NCI-H187 (cell line): Measurements from ENCODE around the gene HNRNPLL.
"Not testable (repeated sequence)": the region's sequence is repeated elsewhere in the genome, so short reads cannot be mapped to it uniquely, and the experiment has no call there.

Experiments used
- DNase-seq, 2 experiments: peaks; one replicate each; lab custom pipeline; 2025; lab: John Stamatoyannopoulos, UW

HNRNPLL gene

DNA sequence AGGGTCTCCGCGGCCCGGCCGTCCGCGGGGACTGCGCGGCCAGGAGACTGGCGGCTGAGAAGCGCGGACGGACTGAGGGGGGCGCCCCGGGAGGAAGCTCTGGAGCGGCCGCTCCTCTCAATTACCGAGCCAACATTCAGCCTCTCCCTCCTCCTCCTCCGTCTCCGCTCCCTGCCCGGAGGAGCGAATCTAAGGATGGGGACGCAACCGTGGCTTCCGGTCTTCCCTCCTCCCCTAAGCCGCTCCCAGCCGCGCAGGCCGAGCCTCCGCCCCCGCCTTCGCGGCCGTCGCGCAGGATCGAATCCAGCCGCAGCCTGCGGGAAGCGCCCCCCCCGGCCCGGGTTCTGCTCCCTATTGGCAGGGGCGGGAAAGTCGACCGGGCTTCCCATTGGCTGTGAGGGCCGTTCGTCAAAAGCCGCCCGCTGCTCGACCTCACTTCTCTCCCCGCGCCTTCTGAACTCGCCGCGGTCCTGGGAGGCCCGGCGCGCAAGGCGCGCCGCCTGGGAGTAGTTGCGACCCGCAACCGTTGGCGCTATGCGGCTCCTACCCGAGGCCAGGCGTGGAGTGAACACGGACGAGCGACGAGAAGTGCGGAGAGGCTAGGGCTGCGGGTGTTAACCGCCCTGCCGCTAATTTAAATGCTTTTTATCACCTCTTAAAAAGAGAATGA lies at the start of gene HNRNPLL:
TSS of gene HNRNPLL (minus strand) at position 197 of the 670 bp plus-strand sequence. CDS start 302 bp downstream, outside the sequence.
- DNase-seq, result peak; percentile 97 to 98

DNA sequence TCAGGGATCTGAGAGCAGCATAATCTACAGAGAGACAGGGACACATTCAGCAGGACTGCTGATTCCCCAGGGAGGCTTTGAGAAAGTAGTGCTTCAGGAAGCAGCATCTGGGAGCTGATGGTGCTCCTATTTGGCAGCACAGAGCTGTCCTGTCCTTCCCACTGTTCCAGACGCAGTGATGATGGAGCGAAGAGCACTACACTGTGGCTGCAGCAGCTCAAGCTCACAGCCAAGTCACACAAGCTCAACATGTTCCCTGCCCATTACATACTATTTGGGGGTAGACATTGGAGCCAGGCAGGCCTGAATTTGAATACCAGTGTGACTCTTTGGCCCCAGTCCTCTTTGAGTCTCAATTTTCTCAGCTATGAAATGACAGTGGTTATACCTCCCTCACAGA lies 48.0 kb upstream of the HNRNPLL start:
- no peak for DNase-seq

DNA sequence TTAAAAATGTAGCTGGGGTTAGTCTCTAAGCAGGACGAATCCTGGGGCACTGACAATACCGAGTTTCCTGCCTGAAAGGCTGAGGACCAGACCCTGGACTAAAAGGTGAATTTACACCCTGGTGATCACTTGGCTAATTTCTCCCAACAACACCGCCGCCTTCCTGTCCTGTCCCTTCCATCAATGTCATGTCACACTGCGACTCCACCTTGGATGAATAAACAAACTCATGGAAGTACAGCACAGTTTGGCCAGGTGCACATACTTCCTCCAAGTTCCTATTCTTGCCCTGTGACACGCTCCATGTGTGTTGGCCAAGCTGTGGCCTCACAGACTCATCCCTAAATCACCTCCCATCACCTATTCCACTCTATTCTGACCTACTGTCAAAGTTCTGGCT lies 47.3 kb upstream of the HNRNPLL start:
- DNase-seq, result no peak

DNA sequence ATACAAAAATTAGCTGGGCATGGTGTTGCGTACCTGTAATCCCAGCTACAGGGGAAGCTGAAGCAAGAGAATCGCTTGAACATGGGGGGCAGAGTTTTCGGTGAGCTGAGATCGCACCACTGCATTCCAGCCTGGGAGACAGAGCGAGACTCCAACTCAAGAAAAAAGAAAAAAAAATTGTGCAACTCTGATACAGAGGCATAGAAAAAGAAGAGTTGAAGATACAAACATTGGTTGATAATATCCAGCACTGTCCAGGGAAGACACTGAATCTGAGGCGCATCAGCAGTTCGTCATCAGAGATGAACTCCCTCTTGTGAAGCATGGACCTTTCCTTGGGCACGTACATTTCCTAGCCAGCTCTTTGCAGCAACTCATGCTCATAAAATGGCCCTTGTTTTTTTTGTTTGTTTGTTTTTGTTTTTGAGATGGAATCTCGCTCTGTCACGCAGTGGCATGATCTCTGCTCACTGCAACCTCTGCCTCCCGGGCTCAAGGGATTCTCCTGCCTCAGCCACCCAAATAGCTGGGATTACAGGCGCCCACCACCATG lies 46.5 kb upstream of the HNRNPLL start:
- no peak for DNase-seq

DNA sequence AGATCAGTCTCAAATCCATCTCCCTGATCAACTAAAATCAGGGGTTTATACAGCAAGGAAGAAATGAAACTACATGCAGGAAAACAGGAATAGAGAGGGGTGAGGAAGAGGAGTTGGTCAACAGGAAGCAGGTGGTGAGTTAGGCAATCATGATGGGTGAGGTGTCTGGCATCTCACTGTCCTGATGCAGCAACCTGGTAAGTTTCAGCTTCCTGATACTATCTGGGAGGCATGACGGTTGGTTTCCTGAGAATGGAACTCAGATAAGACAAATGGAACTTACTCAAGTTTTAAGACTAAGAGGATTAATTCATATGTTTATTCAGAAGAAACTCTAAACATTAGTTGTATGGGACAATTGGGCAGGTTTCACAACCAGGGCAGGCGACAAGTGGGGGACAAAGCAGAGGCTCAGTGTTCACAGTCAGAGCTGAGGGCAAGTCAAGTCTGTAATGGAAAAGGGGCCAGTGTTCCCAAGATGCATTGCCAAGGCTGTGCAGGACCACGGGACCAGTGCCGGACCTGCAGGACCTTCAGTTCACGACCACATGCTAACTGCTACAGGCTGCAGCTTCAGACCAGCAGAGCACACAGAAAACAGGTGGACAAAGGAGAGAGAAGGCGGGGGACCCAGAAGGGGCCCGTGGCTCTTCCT lies 45.5 kb upstream of the HNRNPLL start:
- no peak for DNase-seq

DNA sequence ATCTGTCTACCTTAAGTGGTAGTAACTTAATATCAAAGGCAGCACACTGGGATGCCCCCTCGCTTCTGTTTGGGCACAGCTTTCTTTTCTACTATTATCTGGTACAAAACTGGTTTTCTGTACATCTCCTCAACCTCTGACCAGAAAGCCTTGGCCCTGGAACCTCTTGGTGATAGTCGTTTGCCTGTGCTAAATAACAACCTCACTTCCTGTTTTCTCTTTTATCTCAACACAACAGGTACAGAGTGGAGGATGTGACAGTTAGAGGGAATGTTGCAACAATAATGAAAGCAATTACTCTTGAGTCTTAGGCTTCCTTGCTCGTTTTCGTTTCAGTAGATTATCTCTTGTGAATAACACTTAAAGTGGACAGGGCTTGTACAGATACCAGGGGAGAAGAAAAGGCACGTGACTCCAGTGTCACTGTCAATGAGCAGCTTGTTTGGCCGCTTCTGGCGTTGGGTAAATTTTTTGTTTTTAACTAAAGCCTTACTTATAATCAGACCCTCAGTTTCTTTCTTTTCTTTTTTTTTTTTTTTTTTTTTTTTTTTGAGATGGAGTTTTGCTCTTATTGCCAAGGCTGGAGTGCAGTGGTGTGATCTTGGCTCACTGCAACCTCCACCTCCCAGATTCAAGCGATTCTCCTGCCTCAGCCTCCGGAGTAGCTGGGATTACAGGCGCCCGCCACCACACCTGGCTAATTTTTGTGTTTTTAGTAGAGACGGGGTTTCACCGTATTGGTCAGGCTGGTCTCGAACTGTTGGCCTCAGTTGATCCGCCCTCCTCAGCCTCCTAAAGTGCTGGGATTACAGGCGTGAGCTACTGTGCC lies 41.2 kb upstream of the HNRNPLL start:
- not testable (repeated sequence) for DNase-seq

DNA sequence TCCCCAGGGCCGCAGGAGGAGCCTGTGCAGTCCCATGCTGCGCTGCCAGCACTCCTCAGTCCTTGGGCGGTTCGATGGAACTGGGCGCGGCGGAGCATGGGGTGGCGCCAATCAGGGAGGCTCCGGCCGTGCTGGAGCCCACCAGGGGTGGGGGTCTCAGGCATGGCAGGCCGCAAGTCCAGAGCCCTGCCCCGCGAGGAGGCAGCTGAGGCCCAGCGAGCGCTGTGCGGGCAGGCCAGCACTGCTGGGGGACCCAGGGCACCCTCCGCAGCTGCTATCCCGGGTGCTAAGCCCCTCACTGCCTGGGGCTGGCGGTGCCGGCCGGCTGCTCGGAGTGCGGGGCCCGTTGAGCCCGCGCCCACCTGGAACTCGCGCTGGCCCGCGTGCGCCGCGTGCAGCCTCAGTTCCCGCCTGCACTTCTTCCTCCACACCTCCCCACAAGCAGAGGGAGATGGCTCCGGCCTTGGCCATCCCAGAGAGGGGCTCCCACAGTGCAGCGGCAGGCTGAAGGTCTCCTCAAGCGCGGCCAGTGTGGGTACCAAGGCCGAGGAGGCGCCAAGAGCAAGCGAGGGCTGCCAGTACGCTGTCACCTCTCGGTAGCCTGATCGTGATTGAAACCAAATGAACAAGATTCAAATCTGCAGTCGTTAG lies 40.4 kb upstream of the HNRNPLL start:
- no peak for DNase-seq

DNA sequence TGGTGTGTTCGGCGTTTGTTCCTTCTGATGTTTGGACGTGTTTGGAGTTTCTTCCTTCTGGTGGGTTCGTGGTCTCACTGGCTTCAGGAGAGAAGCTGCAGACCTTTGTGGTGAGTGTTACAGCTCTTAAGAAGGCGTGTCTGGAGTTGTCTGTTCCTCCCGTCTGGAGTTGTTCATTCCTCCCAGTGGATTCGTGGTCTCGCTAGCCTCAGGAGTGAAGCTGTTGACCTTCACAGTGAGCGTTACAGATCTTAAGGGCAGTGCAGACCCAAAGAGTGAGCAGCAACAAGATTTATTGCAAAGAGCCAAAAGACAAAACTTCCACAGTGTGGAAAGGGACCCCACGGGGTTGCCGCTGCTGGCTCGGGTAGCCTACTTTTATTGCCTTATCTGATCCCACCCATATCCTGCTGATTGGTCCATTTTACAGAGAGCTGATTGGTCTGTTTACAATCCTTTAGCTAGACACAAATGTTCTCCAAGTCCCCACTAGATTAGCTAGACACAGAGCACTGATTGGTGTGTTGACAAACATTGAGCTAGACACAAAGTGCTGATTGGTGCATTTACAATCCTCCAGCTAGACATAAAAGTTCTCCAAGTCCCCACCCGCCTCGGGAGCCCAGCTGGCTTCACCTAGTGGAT lies 39.8 kb upstream of the HNRNPLL start:
- DNase-seq, result not testable (repeated sequence)

DNA sequence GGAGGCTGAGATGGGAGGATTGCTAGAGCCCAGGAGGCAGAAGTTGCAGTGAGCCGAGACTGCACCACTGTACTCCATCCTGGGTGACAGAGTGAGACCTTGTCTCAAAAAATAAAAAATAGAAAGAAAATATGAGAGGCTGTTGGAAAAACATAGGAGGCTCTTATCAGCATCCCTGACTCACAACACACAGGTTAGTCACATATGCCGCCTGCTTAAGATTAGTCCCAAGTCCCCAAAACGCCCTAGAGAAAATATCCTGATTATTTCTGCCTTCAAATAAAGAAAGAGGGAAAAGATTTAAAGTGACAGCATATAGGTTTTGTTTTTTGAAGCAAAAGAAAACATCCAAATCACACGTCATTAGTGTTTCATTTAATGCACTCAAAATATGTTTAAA lies 33.3 kb upstream of the HNRNPLL start:
- no peak for DNase-seq

DNA sequence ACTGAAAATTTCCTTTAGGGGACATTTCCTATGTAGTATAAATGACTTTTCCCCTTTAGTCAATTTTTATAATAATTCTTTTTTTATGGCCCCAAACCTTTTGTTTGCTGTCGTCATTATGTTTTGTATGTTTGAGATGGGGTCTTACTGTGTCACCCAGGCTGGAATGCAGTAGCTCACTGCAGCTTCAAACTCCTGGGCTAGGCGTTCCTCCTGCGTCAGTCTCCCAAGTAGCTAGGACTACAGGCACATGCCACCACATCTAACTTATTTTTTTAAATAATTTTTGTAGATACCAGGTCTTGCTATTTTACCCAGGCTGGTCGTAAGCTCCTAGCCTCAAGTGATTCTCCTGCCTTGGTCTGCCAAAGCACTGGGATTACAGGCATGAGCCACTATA lies 32.4 kb upstream of the HNRNPLL start:
- no peak for DNase-seq

DNA sequence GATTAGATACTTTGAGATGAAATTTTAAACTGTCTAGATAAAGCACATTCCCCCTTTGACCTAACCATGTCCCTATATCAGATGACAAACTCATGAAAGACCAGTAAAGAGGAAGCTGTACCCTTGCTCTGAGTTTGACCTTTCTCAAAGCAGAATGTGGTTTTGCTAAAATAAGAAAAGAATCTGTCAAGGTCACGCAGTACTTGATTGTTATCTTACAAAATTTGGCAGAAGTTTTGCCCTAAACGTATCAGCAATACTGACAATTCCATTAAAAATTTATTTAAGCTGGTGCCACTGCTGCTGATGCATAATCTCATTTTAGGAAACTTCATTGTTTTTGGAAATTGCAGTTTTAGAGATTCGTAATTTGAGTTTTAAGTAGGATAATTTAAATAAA lies 32.0 kb upstream of the HNRNPLL start:
- DNase-seq, result no peak

DNA sequence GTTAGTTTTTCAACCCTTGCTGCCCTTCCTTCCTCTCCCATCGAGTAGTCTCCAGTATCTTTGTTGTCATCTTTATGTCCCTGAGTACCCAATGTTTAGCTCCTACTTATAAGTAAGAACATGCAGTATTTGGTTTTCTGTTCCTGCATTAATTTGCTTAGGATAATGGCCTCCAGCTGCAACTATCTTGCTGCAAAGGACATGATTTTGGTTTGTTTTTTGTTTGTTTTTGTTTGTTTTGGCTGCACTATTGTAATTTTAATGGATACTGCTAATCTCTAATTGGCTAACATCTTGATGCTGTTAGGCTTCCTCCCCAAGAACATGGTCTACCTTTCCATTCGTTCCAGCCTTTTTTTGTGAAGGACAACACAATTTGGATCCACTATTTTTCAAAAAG lies 31.2 kb upstream of the HNRNPLL start:
- DNase-seq, result no peak

DNA sequence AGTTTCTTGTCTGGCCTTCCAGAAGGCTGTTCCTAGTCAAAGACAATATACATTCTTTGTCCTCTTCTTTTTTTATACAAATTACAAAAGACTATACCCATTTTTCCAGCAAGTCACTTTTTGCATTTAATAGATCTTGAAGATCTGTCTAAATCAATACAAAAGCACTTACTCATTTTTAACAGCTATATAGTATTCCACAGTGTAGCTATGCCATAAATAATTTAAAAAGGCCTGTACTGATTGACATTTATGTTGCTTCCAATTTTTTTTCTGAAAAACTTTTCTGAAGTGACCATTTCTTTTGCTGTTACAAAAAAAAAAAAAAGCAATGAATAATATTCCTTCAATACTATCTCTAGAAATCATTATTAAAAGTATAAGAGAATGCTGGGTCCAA lies 30.3 kb upstream of the HNRNPLL start:
- DNase-seq, result no peak

DNA sequence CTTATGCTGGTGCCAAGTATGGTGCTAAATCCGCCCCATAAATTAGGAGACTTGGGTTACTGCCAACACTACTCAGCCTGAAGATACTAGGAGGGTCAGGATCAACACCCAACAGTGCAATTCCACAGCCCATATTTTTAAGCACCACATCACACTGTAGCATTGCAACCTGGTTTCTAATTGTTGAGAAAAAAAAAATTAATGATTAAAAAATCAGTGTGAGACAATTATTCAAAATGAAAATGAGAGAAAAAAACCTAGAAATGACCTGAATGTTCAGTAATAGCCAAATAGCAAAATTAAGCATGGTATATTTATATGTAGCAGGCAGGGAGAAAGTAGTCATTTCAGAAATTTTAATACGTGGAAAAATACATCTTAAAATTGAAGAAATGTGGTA lies 29.2 kb upstream of the HNRNPLL start:
- no peak for DNase-seq

DNA sequence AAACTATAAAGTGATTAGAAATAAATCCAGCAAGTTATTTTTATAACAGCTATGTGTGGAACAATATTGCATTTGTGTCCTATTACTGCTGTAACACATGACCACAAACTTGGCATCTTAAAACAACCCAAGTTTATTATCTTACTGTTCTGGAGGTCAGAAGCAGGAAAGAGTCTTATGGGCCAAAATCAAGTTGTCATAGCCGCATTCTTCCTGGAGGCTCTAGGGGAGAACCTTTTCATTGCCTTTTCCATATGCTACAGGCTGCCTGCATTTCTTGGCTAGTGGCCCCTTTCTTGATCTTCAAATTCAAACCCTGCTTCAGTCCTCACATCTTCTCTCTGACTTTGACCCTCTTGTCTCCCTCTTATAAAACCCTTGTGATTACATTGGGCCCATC lies 27.0 kb upstream of the HNRNPLL start:
- no peak for DNase-seq

DNA sequence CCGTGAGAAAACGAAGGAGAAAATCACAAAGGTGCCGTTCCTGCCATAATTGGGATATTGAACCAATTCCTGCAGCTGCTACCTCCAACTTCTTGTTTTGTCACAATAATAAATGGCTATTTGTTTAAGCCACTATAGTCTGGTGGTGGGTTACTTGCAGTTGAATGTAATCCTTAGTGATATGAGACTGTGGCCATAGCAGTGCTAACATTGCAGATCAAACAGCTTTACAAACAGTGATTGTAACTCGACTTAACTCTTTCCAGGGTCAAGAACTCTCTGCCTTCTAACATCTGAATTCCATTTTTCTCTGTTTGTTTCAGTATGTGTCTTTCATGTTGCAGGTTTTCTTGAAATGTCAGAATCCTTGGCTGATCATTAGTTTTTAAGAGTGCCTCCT lies 24.7 kb upstream of the HNRNPLL start:
- no peak for DNase-seq

DNA sequence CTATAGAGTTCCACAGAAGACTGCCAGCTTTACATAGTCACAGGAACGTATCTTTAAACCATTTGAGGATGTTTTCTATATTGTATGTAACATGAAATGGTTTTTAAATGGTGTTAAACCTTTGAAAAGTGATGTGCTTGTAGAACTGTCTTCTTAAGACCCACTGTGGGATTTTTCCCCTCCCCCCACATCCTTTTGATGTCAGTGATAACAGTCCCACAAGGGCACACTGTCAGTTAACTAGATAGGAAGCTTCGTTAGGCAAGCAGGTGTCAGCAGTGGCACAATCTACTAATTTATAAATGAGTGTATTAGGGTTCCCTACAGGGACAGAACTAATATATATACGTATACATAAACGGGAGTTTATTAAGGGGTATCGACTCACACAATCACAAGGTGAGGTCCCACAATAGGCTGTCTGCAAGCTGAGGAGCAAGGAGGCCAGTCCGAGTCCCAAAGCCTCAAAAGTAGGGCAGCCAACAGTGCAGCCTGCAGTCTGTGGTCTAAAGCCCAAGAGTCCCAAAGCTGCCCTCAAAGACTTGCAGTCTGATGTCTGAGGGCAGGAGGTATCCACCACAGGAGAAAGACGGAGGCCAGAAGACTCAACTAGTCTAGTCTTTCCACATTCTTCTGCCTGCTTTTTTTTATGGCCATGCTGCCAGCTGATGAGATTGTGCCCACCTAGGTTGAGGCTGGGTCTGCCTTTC lies 23.8 kb upstream of the HNRNPLL start:
- no peak for DNase-seq

DNA sequence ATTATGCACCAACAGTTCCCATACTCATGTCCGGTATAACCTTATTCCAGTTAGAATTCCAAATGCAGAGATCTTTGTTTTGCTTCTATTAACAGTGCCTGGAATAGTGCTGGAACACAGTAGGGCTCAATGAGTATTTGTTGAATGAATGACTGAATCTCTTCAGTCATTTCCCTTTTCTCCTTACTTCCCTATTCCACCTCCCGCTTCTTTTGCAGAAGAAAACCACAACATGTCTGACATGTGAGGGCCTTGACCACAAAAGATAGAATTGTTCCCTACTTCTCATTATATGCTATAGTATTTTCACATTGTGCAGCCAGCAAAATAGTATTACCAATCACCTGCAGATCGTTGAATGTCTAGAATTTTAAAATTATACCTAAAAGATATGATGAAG lies 19.5 kb upstream of the HNRNPLL start:
- DNase-seq, result no peak

DNA sequence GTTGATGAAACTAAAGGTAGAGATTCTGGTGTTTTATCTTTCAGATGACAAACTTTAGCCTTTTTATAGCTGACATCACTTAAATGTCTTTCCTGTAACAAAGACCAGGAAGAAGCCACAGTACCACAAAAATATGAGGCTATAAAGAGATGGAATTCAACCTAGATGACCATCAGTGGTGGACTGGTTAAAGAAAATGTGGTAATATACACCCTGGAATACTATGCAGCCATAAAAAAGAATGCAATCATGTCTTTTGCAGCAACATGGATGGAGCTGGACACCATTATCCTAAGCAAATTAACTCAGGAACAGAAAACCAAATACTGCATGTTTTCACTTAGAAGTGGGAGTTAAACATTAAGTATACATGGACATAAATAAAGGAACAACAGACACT lies 18.3 kb upstream of the HNRNPLL start:
- DNase-seq, result no peak

DNA sequence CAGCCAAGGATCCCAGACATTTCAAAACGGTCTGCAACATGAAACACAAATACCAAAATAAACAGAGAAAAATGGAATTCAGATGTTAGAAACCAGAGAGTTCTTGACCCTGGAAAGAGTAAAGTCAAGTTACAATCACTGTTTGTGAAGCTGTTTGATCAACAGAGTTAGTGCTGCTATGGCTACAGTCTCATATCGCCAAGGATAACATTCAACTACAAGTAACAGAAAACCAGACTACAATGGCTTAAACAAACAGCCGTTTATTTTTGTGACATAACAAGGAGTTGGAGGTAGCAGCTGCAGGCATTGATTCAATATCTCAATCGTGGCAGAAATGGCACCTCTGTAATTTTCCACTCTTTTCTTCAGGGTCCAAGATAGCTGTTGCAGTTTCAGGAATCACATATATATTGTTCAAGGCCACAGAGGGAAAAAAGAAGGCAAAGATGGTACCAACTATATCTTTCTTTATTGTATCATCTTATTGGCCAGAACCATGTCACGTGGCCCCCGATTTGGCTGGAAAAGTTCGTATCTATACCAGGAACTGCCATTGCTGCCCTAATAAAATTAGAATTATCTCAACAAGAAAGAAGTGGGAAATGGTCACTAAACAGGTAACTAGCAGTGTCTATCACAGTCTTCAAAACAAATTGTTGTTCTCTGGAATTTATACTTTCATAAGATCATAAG lies 17.7 kb upstream of the HNRNPLL start:
- DNase-seq, result no peak
